Measurements from ENCODE around the gene ADCYAP1R1.

The ADCYAP1R1 gene

DNA sequence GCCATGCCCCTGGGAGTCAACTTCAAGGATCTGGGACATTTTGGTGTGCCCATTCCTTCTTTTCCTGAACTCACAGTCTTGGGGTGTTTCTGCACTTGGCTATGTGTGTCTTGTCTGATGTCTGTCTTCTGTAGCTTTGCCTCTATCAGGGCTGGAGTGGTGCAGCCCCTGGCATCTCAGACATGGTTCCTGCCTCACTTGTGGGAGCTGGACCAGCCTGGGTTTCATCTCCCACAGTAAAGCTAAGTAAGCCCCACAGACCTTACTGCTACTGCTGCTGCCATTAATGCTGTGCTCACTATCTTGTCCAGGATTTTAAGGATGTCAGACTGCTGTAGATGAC lies 59.0 kb downstream of the ADCYAP1R1 start:
- Histone ChIP-seq H3K36me3 (ENCODE audit: control insufficient read depth, low read length) (no peaks in the 10 kb centered on the region), H3K9me3 (ENCODE audit: control insufficient read depth, insufficient read depth, low read length) (no peaks in the 10 kb centered on the region), H3K79me2 (ENCODE audit: control insufficient read depth, low read length) (no peaks in the 10 kb centered on the region), H3K4me3 (ENCODE audit: low read length) (no peak overlapping the region), H3K4me1 (ENCODE audit: control insufficient read depth, low read length) (no peaks in the 10 kb centered on the region), H4K20me1 (ENCODE audit: control insufficient read depth, insufficient read depth, low read depth, low read length) (no peaks in the 10 kb centered on the region), H3F3A (ENCODE audit: control insufficient read depth, insufficient read depth) (no peaks in the 10 kb centered on the region), H3K4me2 (ENCODE audit: low read length) (no peak overlapping the region), H3K27ac (ENCODE audit: low read depth, low read length) (no peak overlapping the region), H3K27me3 (ENCODE audit: control insufficient read depth, low read length) (peaks cover 18% of the 10 kb centered on the region; the same call in 1 of the 2 replicates), H3K9me2 (replicated peaks; ENCODE audit: control insufficient read depth, low read length) (no peaks in the 10 kb centered on the region)
- TF ChIP-seq CTCF (IDR thresholded peaks at IDR 0.05; ENCODE audit: low read depth, low read length, poor library complexity, severe bottlenecking) = no peak
- no peak for TF ChIP-seq EZH2phosphoT487 (IDR thresholded peaks at IDR 0.05; ENCODE audit: borderline replicate concordance, low read length)

GRCh38 chr7:31113660-31114059 lies 61.6 kb downstream of the ADCYAP1R1 start:
- Histone ChIP-seq H3K27ac (ENCODE audit: low read depth, low read length) (no peak overlapping the region), H3K36me3 (ENCODE audit: control insufficient read depth, low read length) (no peaks in the 10 kb centered on the region), H3F3A (ENCODE audit: control insufficient read depth, insufficient read depth) (no peaks in the 10 kb centered on the region), H3K9me3 (ENCODE audit: control insufficient read depth, insufficient read depth, low read length) (no peaks in the 10 kb centered on the region), H3K79me2 (ENCODE audit: control insufficient read depth, low read length) (no peaks in the 10 kb centered on the region), H3K4me1 (ENCODE audit: control insufficient read depth, low read length) (no peaks in the 10 kb centered on the region), H3K27me3 (ENCODE audit: control insufficient read depth, low read length) (peaks cover 33% of the 10 kb centered on the region), H3K9me2 (replicated peaks; ENCODE audit: control insufficient read depth, low read length) (no peaks in the 10 kb centered on the region), H3K4me3 (ENCODE audit: low read length) (no peak overlapping the region), H4K20me1 (ENCODE audit: control insufficient read depth, insufficient read depth, low read depth, low read length) (no peaks in the 10 kb centered on the region), H3K4me2 (ENCODE audit: low read length) (no peak overlapping the region)
- TF ChIP-seq CTCF (IDR thresholded peaks at IDR 0.05; ENCODE audit: low read depth, low read length, poor library complexity, severe bottlenecking) (no peak), EZH2phosphoT487 (IDR thresholded peaks at IDR 0.05; ENCODE audit: borderline replicate concordance, low read length) (no peak)

DNA sequence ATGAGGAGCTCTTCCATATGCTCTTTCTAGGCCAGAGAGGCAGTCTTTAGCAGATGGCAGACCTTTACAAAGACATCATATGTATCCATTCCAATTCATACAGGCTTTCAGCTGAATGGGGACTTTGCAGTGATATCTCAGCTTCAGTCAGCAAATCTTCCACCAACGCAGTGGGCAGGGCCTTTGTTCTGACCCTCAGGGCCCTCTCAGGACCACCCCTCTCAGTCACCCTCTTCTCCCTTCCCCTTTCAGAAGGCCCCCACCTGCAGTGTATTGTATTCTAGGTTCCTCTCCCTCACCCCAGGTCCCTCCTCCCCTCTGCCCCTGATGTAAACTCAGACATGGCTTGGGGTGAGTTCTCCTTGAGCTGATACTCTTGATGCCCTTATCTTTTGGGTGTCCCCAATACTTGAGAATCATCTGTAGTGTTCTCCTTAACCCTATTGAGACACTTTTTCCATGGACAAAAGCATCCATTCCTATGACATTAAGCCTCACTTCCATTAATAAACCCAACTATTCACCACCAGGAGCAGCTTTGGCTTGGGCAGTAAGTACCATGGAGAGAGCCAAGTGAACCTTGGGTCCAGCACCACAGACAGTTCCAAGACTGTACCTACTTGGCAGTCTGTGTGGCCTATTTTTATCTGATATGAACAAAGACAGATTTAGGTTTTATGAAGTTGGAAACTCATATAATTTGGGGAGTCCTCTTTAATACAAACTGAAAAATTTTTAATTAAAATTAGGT lies 62.7 kb downstream of the ADCYAP1R1 start:
- H3K27ac ChIP-seq (ENCODE audit: low read depth, low read length) = no peak overlapping the region
- no peaks in the 10 kb centered on the region for H3K9me2 ChIP-seq (replicated peaks; ENCODE audit: control insufficient read depth, low read length)
- no peaks in the 10 kb centered on the region for H3K9me3 ChIP-seq (ENCODE audit: control insufficient read depth, insufficient read depth, low read length)
- no peak overlapping the region for H3K4me3 ChIP-seq (ENCODE audit: low read length)
- no peaks in the 10 kb centered on the region for H4K20me1 ChIP-seq (ENCODE audit: control insufficient read depth, insufficient read depth, low read depth, low read length)
- no peaks in the 10 kb centered on the region for H3K36me3 ChIP-seq (ENCODE audit: control insufficient read depth, low read length)
- TF ChIP-seq CTCF (IDR thresholded peaks at IDR 0.05; ENCODE audit: low read depth, low read length, poor library complexity, severe bottlenecking) (no peak), EZH2phosphoT487 (IDR thresholded peaks at IDR 0.05; ENCODE audit: borderline replicate concordance, low read length) (no peak)
- H3K27me3 ChIP-seq (ENCODE audit: control insufficient read depth, low read length) = peaks cover 40% of the 10 kb centered on the region
- H3K79me2 ChIP-seq (ENCODE audit: control insufficient read depth, low read length) = no peaks in the 10 kb centered on the region
- no peaks in the 10 kb centered on the region for H3K4me1 ChIP-seq (ENCODE audit: control insufficient read depth, low read length)
- no peak overlapping the region for H3K4me2 ChIP-seq (ENCODE audit: low read length)
- H3F3A ChIP-seq (ENCODE audit: control insufficient read depth, insufficient read depth) = no peaks in the 10 kb centered on the region

Data from DOHH2 (cell line).